K562 (cell line): ENCODE data around the gene ARHGEF7. TPM values are rescaled to one million over a fixed set of nuclear protein-coding genes. Genes with fewer than 3 reads are reported as not detected.

Experiments used
- CBFB ChIP-seq: sonication (generic); formaldehyde crosslinking; IDR thresholded peaks from 2 replicates; pipeline ENCODE4 v1.4.0; 2020; ENCODE audit warnings: mild to moderate bottlenecking, missing genetic modification reagents
- POLR3G ChIP-seq: IDR thresholded peaks from 2 replicates; pipeline ENCODE4 v1.6.1; 2011; ENCODE audit not compliant: insufficient read length, insufficient replicate concordance; ENCODE audit errors: extremely low read depth
- REST ChIP-seq, 2 experiments: fragments of 450-650 bp; formaldehyde crosslinking in 1 of 2; IDR thresholded peaks; 2 replicates each; pipeline versions ENCODE4 v1.4.0 to v1.6.1; 2014 to 2020; ENCODE audit warnings: mild to moderate bottlenecking in 2 of 2, borderline replicate concordance in 1 of 2, low read depth in 1 of 2
- ZBTB9 ChIP-seq: fragments of 450-650 bp; formaldehyde crosslinking; IDR thresholded peaks from 2 replicates; pipeline ENCODE4 v1.4.0; 2020; ENCODE audit warnings: mild to moderate bottlenecking, moderate library complexity
- ZEB2 ChIP-seq: fragments of 450-650 bp; IDR thresholded peaks from 2 replicates; pipeline ENCODE4 v1.6.1; 2016
- ZNF212 ChIP-seq: fragments of 450-650 bp; formaldehyde crosslinking; IDR thresholded peaks from 2 replicates; pipeline ENCODE4 v1.4.0; 2020; ENCODE audit warnings: mild to moderate bottlenecking
- ZNF316 ChIP-seq: fragments of 450-650 bp; IDR thresholded peaks from 2 replicates; pipeline ENCODE4 v1.6.1; 2016
- polyA plus RNA-seq, 8 experiments: library from polyadenylated mRNA; depleted of rRNA in 4 of 8; stranded (reverse) in 5 of 8; unstranded in 3 of 8; fragments of >200 nt; fragmentation: Nextera tagmentation in 2 of 8; fragmentation: Illumina TruSeq in 1 of 8; extraction: Ambion mirVana in 2 of 8; extraction: Trizol in 1 of 8; gene quantifications; 2 replicates each; pipeline versions ENCODE4 v1.2.1 to v1.2.3, GENCODE V29; 2011 to 2014; ENCODE audit warnings: inconsistent platforms in 1 of 8, missing spikeins in 1 of 8
- total RNA-seq, 7 experiments: library from RNA; depleted of rRNA in 6 of 7; stranded (reverse); fragments of >200 nt in 6 of 7; fragmentation: Illumina TruSeq in 2 of 7; extraction: Trizol in 2 of 7; gene quantifications; 2 replicates each; pipeline versions ENCODE4 v1.2.1 to v1.2.3, GENCODE V29; 2011 to 2021; ENCODE audit warnings: low replicate concordance in 1 of 7

Gene ARHGEF7
- total and polyA plus RNA-seq, 9 of the 15 experiments (the other 6 are each of a cell fraction or from before 2014, with no cell fraction given): 2.1 to 26.8 (median 17.5) TPM

GRCh38 chr13:111233080-111233479, 118.0 kb downstream of the ARHGEF7 start (continued):
- TF ChIP-seq CBFB (CRISPR knock-in tag) (no peak), POLR3G (no peak), REST (IDR thresholded peaks at IDR 0.05; ENCODE audit: borderline replicate concordance) (no peak), REST (CRISPR knock-in tag; IDR thresholded peaks at IDR 0.05; ENCODE audit: low read depth) (no peak), ZEB2 (no peak), ZBTB9 (CRISPR knock-in tag) (no peak), ZNF316 (no peak), ZNF212 (CRISPR knock-in tag) (no peak)
- TF ChIP-seq, all 486 proteins: peak for 0
